SK-N-SH (cell line): ENCODE measurements around the gene GPAT3. TPM values are rescaled to one million over a fixed set of nuclear protein-coding genes. Genes with fewer than 3 reads are reported as not detected.

ENCODE experiments used
- CTCF ChIA-PET: fragments of 300-600, 350-600 bp; formaldehyde crosslinking; extraction: SDS; loops from one replicate; lab custom pipeline; 2021; lab: Yijun Ruan, JAX
- POLR2A ChIA-PET: fragments of 350-600 bp; sonication (Branson Sonifier 250); formaldehyde crosslinking; extraction: SDS; loops from one replicate; lab custom pipeline; 2020; ENCODE audit warnings: antibody characterized with exemption, inconsistent platforms; lab: Yijun Ruan, JAX
- DNase-seq: peaks from one replicate; pipeline ENCODE4 v3.0.0; 2012
- H2AFZ ChIP-seq: fragments of 200-600 bp; sonication (generic); 2 replicates; pipeline ENCODE4 v1.8.1; 2016; ENCODE audit warnings: antibody characterized with exemption, mild to moderate bottlenecking, low read depth
- H3F3A ChIP-seq: fragments of 200-600 bp; sonication (generic); replicated peaks from 2 replicates; pipeline ENCODE3; 2016; ENCODE audit warnings: antibody characterized with exemption, mild to moderate bottlenecking; ENCODE audit not compliant: insufficient read depth
- H3K27ac ChIP-seq, 2 experiments: fragments of 200-500 bp in 1 of 2; fragments of 200-600 bp in 1 of 2; sonication (Bioruptor generic) in 1 of 2; sonication (generic), shearing (Covaris generic) in 1 of 2; 2 replicates each; pipeline versions ENCODE4 v1.5.1 to v1.6.1; 2014 to 2016; ENCODE audit warnings: low read depth in 2 of 2, inconsistent platforms in 1 of 2, low read length in 1 of 2, mild to moderate bottlenecking in 1 of 2, mixed read lengths in 1 of 2
- H3K27me3 ChIP-seq: fragments of 200-600 bp; sonication (generic), shearing (Covaris generic); 2 replicates; pipeline ENCODE4 v1.6.1; 2016; ENCODE audit warnings: mixed run types; ENCODE audit not compliant: insufficient read depth
- H3K36me3 ChIP-seq, 2 experiments: fragments of 200-500 bp in 1 of 2; fragments of 200-600 bp in 1 of 2; sonication (Bioruptor generic) in 1 of 2; sonication (generic) in 1 of 2; replicated peaks in 1 of 2; 2 replicates each; pipeline versions ENCODE3 to v1.5.1; 2014 to 2016; ENCODE audit warnings: low read length in 1 of 2, mild to moderate bottlenecking in 1 of 2; ENCODE audit not compliant: insufficient read depth in 2 of 2, control insufficient read depth in 1 of 2
- H3K4me1 ChIP-seq, 2 experiments: fragments of 200-500 bp in 1 of 2; fragments of 200-600 bp in 1 of 2; sonication (Bioruptor generic) in 1 of 2; sonication (generic), shearing (Covaris generic) in 1 of 2; 2 replicates each; pipeline versions ENCODE4 v1.5.1 to v1.6.1; 2014 to 2016; ENCODE audit warnings: low read depth in 1 of 2, low read length in 1 of 2, mixed run types in 1 of 2; ENCODE audit not compliant: insufficient read depth in 2 of 2, control insufficient read depth in 1 of 2
- H3K4me2 ChIP-seq: fragments of 200-600 bp; sonication (generic), shearing (Covaris generic); 2 replicates; pipeline ENCODE4 v1.6.1; 2017; ENCODE audit warnings: mixed run types
- H3K4me3 ChIP-seq, 2 experiments: fragments of 200-500 bp in 1 of 2; fragments of 200-600 bp in 1 of 2; sonication (Bioruptor generic) in 1 of 2; sonication (generic), shearing (Covaris generic) in 1 of 2; 2 replicates each; pipeline versions ENCODE4 v1.5.1 to v1.8.1; 2014 to 2016; ENCODE audit warnings: low read depth in 2 of 2, inconsistent platforms in 1 of 2, low read length in 1 of 2, mild to moderate bottlenecking in 1 of 2, mixed read lengths in 1 of 2, moderate library complexity in 1 of 2
- H3K79me2 ChIP-seq: fragments of 200-600 bp; sonication (generic); 2 replicates; pipeline ENCODE4 v1.8.1; 2017; ENCODE audit warnings: mild to moderate bottlenecking; ENCODE audit not compliant: insufficient read depth
- H3K9ac ChIP-seq: fragments of 200-600 bp; sonication (generic); 2 replicates; pipeline ENCODE4 v1.6.1; 2017; ENCODE audit warnings: mixed run types
- H3K9me2 ChIP-seq: fragments of 200-600 bp; sonication (generic); 2 replicates; pipeline ENCODE4 v1.6.1; 2017; ENCODE audit warnings: mixed run types
- H3K9me3 ChIP-seq: fragments of 200-600 bp; sonication (generic); 2 replicates; pipeline ENCODE4 v1.6.1; 2017; ENCODE audit warnings: mixed run types, mild to moderate bottlenecking, moderate library complexity
- H4K20me1 ChIP-seq: fragments of 200-600 bp; sonication (generic); 2 replicates; pipeline ENCODE4 v1.6.1; 2017; ENCODE audit warnings: mild to moderate bottlenecking, mixed run types; ENCODE audit not compliant: insufficient read depth
- CTCF ChIP-seq: fragments of 200-600 bp; sonication (generic); IDR thresholded peaks from 2 replicates; pipeline ENCODE4 v1.6.1; 2017; ENCODE audit warnings: antibody characterized with exemption, mild to moderate bottlenecking, moderate library complexity
- EZH2phosphoT487 ChIP-seq: fragments of 200-600 bp; sonication (generic); IDR thresholded peaks from 2 replicates; pipeline ENCODE4 v1.6.1; 2017; ENCODE audit warnings: low read depth, mixed run types, mild to moderate bottlenecking, antibody characterized with exemption, moderate library complexity, borderline replicate concordance
- FOXM1 ChIP-seq: IDR thresholded peaks from 2 replicates; pipeline ENCODE4 v1.4.0; 2012; ENCODE audit warnings: low read depth, mild to moderate bottlenecking
- GABPA ChIP-seq: IDR thresholded peaks from 2 replicates; pipeline ENCODE4 v1.4.0; 2012; ENCODE audit warnings: low read depth, mild to moderate bottlenecking
- GATA2 ChIP-seq: sonication (generic); formaldehyde crosslinking; IDR thresholded peaks from 2 replicates; pipeline ENCODE4 v1.5.0; 2020; ENCODE audit warnings: mild to moderate bottlenecking, missing genetic modification reagents
- MAX ChIP-seq: IDR thresholded peaks from 2 replicates; pipeline ENCODE4 v1.4.0; 2012; ENCODE audit warnings: low read depth
- NRF1 ChIP-seq: IDR thresholded peaks from 2 replicates; pipeline ENCODE4 v1.6.1; 2012; ENCODE audit warnings: low read depth, mild to moderate bottlenecking, low read length
- PBX3 ChIP-seq: IDR thresholded peaks from 2 replicates; pipeline ENCODE4; 2012
- POLR2AphosphoS5 ChIP-seq: IDR thresholded peaks from 2 replicates; pipeline ENCODE4 v1.6.1; 2012; ENCODE audit warnings: low read depth, low read length
- RAD21 ChIP-seq: IDR thresholded peaks from 2 replicates; pipeline ENCODE4 v1.6.1; 2012; ENCODE audit warnings: mild to moderate bottlenecking, low read length
- WGBS: methylation state at CpG from one replicate; pipeline ENCODE4 v1.1.6; 2017; ENCODE audit warnings: low lambda C conversion rate; 5-methylcytosine and 5-hydroxymethylcytosine counted together
- polyA plus RNA-seq, 3 experiments: library from polyadenylated mRNA; depleted of rRNA; stranded (reverse); fragments of >200 nt; gene quantifications; 2 replicates each; pipeline ENCODE4 v1.2.3, GENCODE V29; 2012

Gene GPAT3
- polyA plus RNA-seq, 1 of the 3 experiments (the other 2 are of a cell fraction), result 0.02 TPM

GRCh38 chr4:83558680-83559079, 22.8 kb downstream of the GPAT3 start:
- Histone ChIP-seq H3K4me3 (no peak overlapping the region), H3K9ac (no peak overlapping the region), H3K79me2 (no peaks in the 10 kb centered on the region), H3K4me1 (no peaks in the 10 kb centered on the region), H2AFZ (no peak overlapping the region), H3K4me2 (no peak overlapping the region), H3K27me3 (peaks cover 5% of the 10 kb centered on the region; the same call in 1 of the 2 replicates), H4K20me1 (no peaks in the 10 kb centered on the region), H3F3A (no peaks in the 10 kb centered on the region), H3K9me2 (no peaks in the 10 kb centered on the region), H3K36me3 (no peaks in the 10 kb centered on the region), H3K9me3 (no peaks in the 10 kb centered on the region), H3K27ac (no peak overlapping the region)
- CTCF ChIA-PET, result no interaction called here
- POLR2A ChIA-PET, result no interaction called here
- no peak for TF ChIP-seq GATA2 (CRISPR knock-in tag)
- TF ChIP-seq EZH2phosphoT487, result no peak
- no peak for TF ChIP-seq MAX
- no peak for TF ChIP-seq POLR2AphosphoS5
- no peak for TF ChIP-seq GABPA
- no peak for DNase-seq
- WGBS, result 3% methylated on average over 1 of the region's 1 CpG

GRCh38 chr4:83560523-83560922, 24.6 kb downstream of the GPAT3 start:
- Histone ChIP-seq H3K4me2 (no peak overlapping the region), H3F3A (no peaks in the 10 kb centered on the region), H3K27ac (no peak overlapping the region), H3K9me2 (no peaks in the 10 kb centered on the region), H3K36me3 (no peaks in the 10 kb centered on the region), H3K79me2 (no peaks in the 10 kb centered on the region), H3K27me3 (peaks cover 5% of the 10 kb centered on the region; the same call in 1 of the 2 replicates), H3K9ac (no peak overlapping the region), H4K20me1 (no peaks in the 10 kb centered on the region), H3K4me1 (no peaks in the 10 kb centered on the region), H3K4me3 (no peak overlapping the region), H3K9me3 (no peaks in the 10 kb centered on the region), H2AFZ (no peak overlapping the region)
- no peak for DNase-seq
- ChIA-PET CTCF (no interaction called here), POLR2A (no interaction called here)
- TF ChIP-seq GATA2 (CRISPR knock-in tag), result no peak
- no peak for TF ChIP-seq CTCF
- TF ChIP-seq EZH2phosphoT487, result no peak
- no peak for TF ChIP-seq NRF1
- no peak for TF ChIP-seq PBX3
- no peak for TF ChIP-seq FOXM1
- no peak for TF ChIP-seq GABPA
- TF ChIP-seq RAD21, result no peak
- WGBS, result 65% methylated on average over 3 of the region's 3 CpGs
